HCT116 (cell line): ENCODE measurements around the gene FKBP5. TPM values are rescaled to one million over a fixed set of nuclear protein-coding genes. Genes with fewer than 3 reads are reported as not detected.

Experiments used
- ATAC-seq: fragments of 200-7000 bp; cut with Tn5 transposase; 2 replicates; pipeline ENCODE4 v1.9.1; 2020; ENCODE audit warnings: mild to moderate bottlenecking, moderate library complexity
- BruUV-seq: library from RNA; stranded (reverse); fragments of 400-500 nt; replicated peaks from 2 replicates; lab custom pipeline; 2021; lab: Mats Ljungman, UMichigan
- CTCF ChIA-PET: fragments of 300-600 bp; sonication (Branson Sonifier 250); formaldehyde crosslinking; loops from one replicate; lab custom pipeline; 2021; ENCODE audit warnings: antibody characterized with exemption; lab: Charles Lee
- POLR2A ChIA-PET: fragments of 300-600, 350-600 bp; sonication (Branson Sonifier 250); formaldehyde crosslinking; loops from one replicate; lab custom pipeline; 2021; ENCODE audit warnings: antibody characterized with exemption; lab: Charles Lee
- RAD21 ChIA-PET, 2 experiments: fragments of 300-600 bp; sonication (Branson Sonifier 250); formaldehyde crosslinking; loops; one replicate each; lab custom pipeline; 2023; ENCODE audit warnings: low total read pairs in 2 of 2; ENCODE audit not compliant: uncharacterized antibody in 2 of 2, unreplicated experiment in 2 of 2, low non-redundant PET in 1 of 2; lab: Charles Lee
- DNase-seq: peaks from one replicate; pipeline ENCODE4 v3.0.0-alpha.2; 2010; ENCODE audit warnings: low read depth, low spot score
- H2AFZ ChIP-seq: fragments of 200-600 bp; shearing (Covaris generic), sonication (generic); 2 replicates; pipeline ENCODE4 v1.6.1; 2017; ENCODE audit warnings: low read depth, mixed run types, mixed read lengths, antibody characterized with exemption, low read length; ENCODE audit not compliant: poor library complexity, severe bottlenecking
- H3K27ac ChIP-seq: 2 replicates; pipeline ENCODE4 v1.5.1; 2012; ENCODE audit warnings: low read depth, low read length
- H3K27me3 ChIP-seq: fragments of 200-600 bp; sonication (generic); 2 replicates; pipeline ENCODE4 v1.6.1; 2016; ENCODE audit warnings: mixed run types, low read length, mixed read lengths; ENCODE audit not compliant: insufficient read depth
- H3K36me3 ChIP-seq, 2 experiments: fragments of 200-500 bp in 1 of 2; fragments of 200-600 bp in 1 of 2; sonication (Bioruptor generic) in 1 of 2; sonication (generic) in 1 of 2; 2 replicates each; pipeline versions ENCODE4 v1.5.1 to v1.6.1; 2014 to 2016; ENCODE audit warnings: low read length in 2 of 2, inconsistent platforms in 1 of 2, mixed read lengths in 1 of 2, mixed run types in 1 of 2; ENCODE audit not compliant: insufficient read depth in 2 of 2, control insufficient read depth in 1 of 2
- H3K4me1 ChIP-seq, 2 experiments: fragments of 200-600 bp in 1 of 2; sonication (generic) in 1 of 2; 2 replicates each; pipeline versions ENCODE4 v1.5.1 to v1.6.1; 2012 to 2017; ENCODE audit warnings: low read length in 2 of 2, inconsistent platforms in 1 of 2, mild to moderate bottlenecking in 1 of 2, mixed read lengths in 1 of 2, mixed run types in 1 of 2, moderate library complexity in 1 of 2; ENCODE audit not compliant: insufficient read depth in 2 of 2, control insufficient read depth in 1 of 2
- H3K4me2 ChIP-seq: fragments of 200-600 bp; sonication (generic); 2 replicates; pipeline ENCODE4 v1.6.1; 2017; ENCODE audit warnings: mixed run types, low read length, mixed read lengths
- H3K4me3 ChIP-seq, 2 experiments: fragments of 200-600 bp in 1 of 2; sonication (generic) in 1 of 2; replicated peaks in 1 of 2; 2 replicates each; pipeline ENCODE4 v1.5.1; 2011 to 2016; ENCODE audit warnings: low read length in 2 of 2, control low read depth in 1 of 2, low read depth in 1 of 2, mild to moderate bottlenecking in 1 of 2, mixed read lengths in 1 of 2, mixed run types in 1 of 2
- H3K79me2 ChIP-seq: fragments of 200-600 bp; sonication (generic); 2 replicates; pipeline ENCODE4 v1.6.1; 2017; ENCODE audit warnings: mild to moderate bottlenecking, mixed run types, low read length, moderate library complexity, mixed read lengths; ENCODE audit not compliant: insufficient read depth
- H3K9ac ChIP-seq: fragments of 200-600 bp; sonication (generic); 2 replicates; pipeline ENCODE4 v1.6.1; 2016; ENCODE audit warnings: low read length, mixed read lengths
- H3K9me2 ChIP-seq: fragments of 200-600 bp; sonication (generic), shearing (Covaris generic); 2 replicates; pipeline ENCODE4 v1.6.1; 2017; ENCODE audit warnings: mixed run types, mild to moderate bottlenecking, moderate library complexity; ENCODE audit not compliant: insufficient read depth
- H3K9me3 ChIP-seq, 2 experiments: fragments of 200-500 bp in 1 of 2; fragments of 200-600 bp in 1 of 2; sonication (Bioruptor generic) in 1 of 2; sonication (generic) in 1 of 2; 2 replicates each; pipeline ENCODE4 v1.6.1; 2014 to 2017; ENCODE audit warnings: low read length in 2 of 2, mixed read lengths in 2 of 2, inconsistent platforms in 1 of 2, low read depth in 1 of 2, mild to moderate bottlenecking in 1 of 2, mixed run types in 1 of 2, moderate library complexity in 1 of 2; ENCODE audit not compliant: control insufficient read depth in 1 of 2, insufficient read depth in 1 of 2
- H4K20me1 ChIP-seq: fragments of 200-600 bp; sonication (generic), shearing (Covaris generic); 2 replicates; pipeline ENCODE4 v1.6.1; 2017; ENCODE audit warnings: mixed run types, mild to moderate bottlenecking, moderate library complexity; ENCODE audit not compliant: insufficient read depth
- ATF3 ChIP-seq: IDR thresholded peaks from 2 replicates; pipeline ENCODE4 v1.6.1; 2012
- EGR1 ChIP-seq: IDR thresholded peaks from 2 replicates; pipeline ENCODE4 v1.6.1; 2012; ENCODE audit warnings: low read depth
- POLR2AphosphoS5 ChIP-seq: IDR thresholded peaks from 2 replicates; pipeline ENCODE4 v1.6.1; 2011; ENCODE audit warnings: mild to moderate bottlenecking, low read depth, low read length, moderate library complexity
- REST ChIP-seq: IDR thresholded peaks from 2 replicates; pipeline ENCODE4 v1.6.1; 2012; ENCODE audit warnings: low read depth
- TCF7L2 ChIP-seq: IDR thresholded peaks from 2 replicates; pipeline ENCODE4 v1.7.0; 2011; ENCODE audit warnings: borderline replicate concordance, inconsistent platforms; ENCODE audit not compliant: insufficient read depth, insufficient read length; ENCODE audit errors: extremely low read depth
- ZFX ChIP-seq: fragments of 450-650 bp; IDR thresholded peaks from 2 replicates; pipeline ENCODE4 v1.6.1; 2017
- intact Hi-C: fragments of 100-400 bp; cut with micrococcal nuclease; formaldehyde crosslinking; loops from 2 replicates; pipeline ENCODE4 v1.10.0; 2022
- total RNA-seq: library from RNA; stranded (reverse); gene quantifications from one replicate; pipeline ENCODE4 v1.2.1, GENCODE V29; 2021; ENCODE audit not compliant: unreplicated experiment

FKBP5 gene
- total RNA-seq, 1 experiment from 2014 or later = 50.3 TPM

- CTCF ChIA-PET = interaction anchor here (1.0 to 1.5 kb wide), 4 partner anchors 9 to 145 kb away, joined by 4 to 7 read pairs (median 4); partner anchors contain the start of gene ARMC12
- DNase-seq = no peak
- Histone ChIP-seq H3K27ac (peak overlapping the region; percentile 96), H3K4me1 (peaks cover 53 to 81% of the 10 kb centered on the region in 2 experiments)
- RAD21 ChIA-PET = no interaction called here
- ATAC-seq = peak; percentile 48
- TF ChIP-seq ATF3 (no peak), POLR2AphosphoS5 (peak; percentile 44; the same call in 1 of the 2 replicates), REST (no peak), EGR1 (no peak), TCF7L2 (peak; percentile 34), ZFX (0 out of 2 replicates have a peak, but pooled peaks have one; percentile 57)
- TF ChIP-seq, all 23 proteins: peak for 3
- H2AFZ ChIP-seq = peak overlapping the region; percentile 54
- no peaks in the 10 kb centered on the region for H3K36me3 ChIP-seq
- H3K9ac ChIP-seq = peak overlapping the region; percentile 88
- no peaks in the 10 kb centered on the region for H3K9me2 ChIP-seq
- no peaks in the 10 kb centered on the region for H4K20me1 ChIP-seq
- POLR2A ChIA-PET = interaction anchor here (1.5 kb wide), 1 partner anchor 231 kb away, joined by 3 read pairs; the partner anchor contains the start of gene TEAD3
- no peaks in the 10 kb centered on the region for H3K27me3 ChIP-seq
- BruUV-seq = no TSS peak
- peak overlapping the region; percentile 66 to 84 for H3K4me3 ChIP-seq
- H3K4me2 ChIP-seq = peak overlapping the region; percentile 99
- intact Hi-C loops = no loop called here
- H3K9me3 ChIP-seq = no peaks in the 10 kb centered on the region
- no peaks in the 10 kb centered on the region for H3K79me2 ChIP-seq
Measured at GRCh38 chr6:35727935-35728682, 39.4 kb upstream of the FKBP5 start.
